PC-3 (cell line): ENCODE measurements around the gene CLDN9.

Source experiments
- CTCF ChIP-seq: fragments of 300-600 bp; sonication (generic); conservative IDR thresholded peaks from 2 replicates; pipeline ENCODE4 v1.5.1; 2017; ENCODE audit warnings: antibody characterized with exemption, low read depth, mild to moderate bottlenecking, low read length
- EZH2 ChIP-seq: fragments of 300-600 bp; sonication (generic); IDR thresholded peaks from one replicate; pipeline ENCODE4 v1.6.1; 2017; ENCODE audit warnings: antibody characterized with exemption, mild to moderate bottlenecking, low read length; ENCODE audit not compliant: unreplicated experiment
- EZH2phosphoT487 ChIP-seq: fragments of 300-600 bp; sonication (generic); IDR thresholded peaks from 2 replicates; pipeline ENCODE4 v1.6.1; 2018; ENCODE audit warnings: mild to moderate bottlenecking, antibody characterized with exemption, low read length, borderline replicate concordance

- TF ChIP-seq CTCF (no peak), EZH2 (no peak), EZH2phosphoT487 (no peak)
Measured at GRCh38 chr16:3012828-3013420, at the start of gene CLDN9.
